NCI-H146 treated with DMSO at 0.1 percent for 48 hours (cell line): ENCODE results near the gene PYM1.
"Not testable (repeated sequence)": the region's sequence is repeated elsewhere in the genome, so short reads cannot be mapped to it uniquely, and the experiment has no call there.

Experiments
- DNase-seq: peaks from one replicate; lab custom pipeline; 2025; ENCODE audit not compliant: unreplicated experiment; lab: John Stamatoyannopoulos, UW

Gene PYM1

GRCh38 chr12:55940065-55940732 lies 12.5 kb upstream of the PYM1 start:
- peak; percentile 80 for DNase-seq

- no peak for DNase-seq
Measured at GRCh38 chr12:55938826-55939501, 11.3 kb upstream of the PYM1 start.

GRCh38 chr12:55937981-55938380 lies 10.3 kb upstream of the PYM1 start:
- DNase-seq = no peak

- no peak for DNase-seq
Measured at GRCh38 chr12:55935738-55936151, 8.1 kb upstream of the PYM1 start.

GRCh38 chr12:55934773-55935172 lies 7.1 kb upstream of the PYM1 start:
- DNase-seq = no peak

GRCh38 chr12:55933799-55934742 lies 6.4 kb upstream of the PYM1 start:
- DNase-seq = no peak

GRCh38 chr12:55933169-55933798 lies 5.6 kb upstream of the PYM1 start:
- DNase-seq = no peak

GRCh38 chr12:55932551-55932910 lies 4.8 kb upstream of the PYM1 start:
- no peak for DNase-seq

GRCh38 chr12:55931780-55932550 lies 4.3 kb upstream of the PYM1 start:
- DNase-seq = peak; percentile 14

GRCh38 chr12:55931317-55931779 lies 3.7 kb upstream of the PYM1 start:
- no peak for DNase-seq

- peak; percentile 70 for DNase-seq
Measured at GRCh38 chr12:55930771-55931316, 3.1 kb upstream of the PYM1 start, which contains the start of gene DGKA. DGKA (plus strand) TSS chr12:55931162; CDS start chr12:55936504, 5,342 bp downstream.

- no peak for DNase-seq
Measured at GRCh38 chr12:55929306-55929791, 1.7 kb upstream of the PYM1 start.

- DNase-seq = peak; percentile 90
Measured at GRCh38 chr12:55926738-55927587, 731 bp downstream of the PYM1 start.

- no peak for DNase-seq
Measured at GRCh38 chr12:55925870-55926737, 1.6 kb downstream of the PYM1 start.

- no peak for DNase-seq
Measured at GRCh38 chr12:55925371-55925770, 2.3 kb downstream of the PYM1 start.

GRCh38 chr12:55923648-55924047 lies 4.0 kb downstream of the PYM1 start:
- DNase-seq = not testable (repeated sequence)

GRCh38 chr12:55922126-55922525 lies 5.6 kb downstream of the PYM1 start:
- no peak for DNase-seq

GRCh38 chr12:55919032-55919431 lies 8.7 kb downstream of the PYM1 start:
- not testable (repeated sequence) for DNase-seq
